ENCODE data around the gene PRUNE2. TPM values are rescaled to one million over a fixed set of nuclear protein-coding genes. Genes with fewer than 3 reads are reported as not detected.

Gene PRUNE2
- total RNA-seq, 6 experiments from 2014 or later, result 1.4 to 3.3 (median 2.1) TPM

GRCh38 chr9:76733096-76733495 lies 172.8 kb downstream of the PRUNE2 start:
- no peak for TF ChIP-seq CTCF (IDR thresholded peaks at IDR 0.05)
- no peak for TF ChIP-seq POLR2A (IDR thresholded peaks at IDR 0.05)
- no peak for ATAC-seq
- Histone ChIP-seq H3K27me3 (no peaks in the 10 kb centered on the region), H3K9me3 (no peaks in the 10 kb centered on the region), H3K36me3 (no peaks in the 10 kb centered on the region), H3K27ac (no peak overlapping the region), H3K4me3 (no peak overlapping the region), H3K4me1 (no peaks in the 10 kb centered on the region)
- WGBS (ENCODE audit: insufficient coverage, low coverage, low lambda C conversion rate, missing lambda C conversion rate), result 86% methylated on average over 1 of the region's 1 CpG
- intact Hi-C loops (cut with DNase I), result no loop called here
- DNase-seq, result no peak

- no peaks in the 10 kb centered on the region for H3K4me1 ChIP-seq
- DNase-seq (no peak), ATAC-seq (no peak)
- no peak overlapping the region for H3K4me3 ChIP-seq
- TF ChIP-seq POLR2A (IDR thresholded peaks at IDR 0.05), result no peak
- TF ChIP-seq CTCF (IDR thresholded peaks at IDR 0.05), result no peak
- H3K9me3 ChIP-seq, result no peaks in the 10 kb centered on the region
- no peak overlapping the region for H3K27ac ChIP-seq
- WGBS (ENCODE audit: insufficient coverage, low coverage, low lambda C conversion rate, missing lambda C conversion rate), result 40% methylated on average over 3 of the region's 3 CpGs
- H3K27me3 ChIP-seq, result no peaks in the 10 kb centered on the region
- no peaks in the 10 kb centered on the region for H3K36me3 ChIP-seq
- intact Hi-C loops (cut with DNase I), result no loop called here
These were observed 173.5 kb downstream of the PRUNE2 start for GRCh38 chr9:76732341-76732958.

GRCh38 chr9:76730801-76731200 lies 175.1 kb downstream of the PRUNE2 start:
- Histone ChIP-seq H3K4me1 (no peaks in the 10 kb centered on the region), H3K27ac (no peak overlapping the region), H3K9me3 (no peaks in the 10 kb centered on the region), H3K27me3 (no peaks in the 10 kb centered on the region), H3K36me3 (no peaks in the 10 kb centered on the region), H3K4me3 (no peak overlapping the region)
- intact Hi-C loops (cut with DNase I), result no loop called here
- WGBS (ENCODE audit: insufficient coverage, low coverage, low lambda C conversion rate, missing lambda C conversion rate), result 82% methylated on average over 4 of the region's 6 CpGs
- ATAC-seq, result no peak
- TF ChIP-seq CTCF (IDR thresholded peaks at IDR 0.05), result no peak
- TF ChIP-seq POLR2A (IDR thresholded peaks at IDR 0.05), result no peak
- DNase-seq, result no peak

- ATAC-seq (no peak), DNase-seq (no peak)
- no peaks in the 10 kb centered on the region for H3K4me1 ChIP-seq
- TF ChIP-seq POLR2A (IDR thresholded peaks at IDR 0.05) (no peak), CTCF (IDR thresholded peaks at IDR 0.05) (no peak)
- no peaks in the 10 kb centered on the region for H3K27me3 ChIP-seq
- no peaks in the 10 kb centered on the region for H3K36me3 ChIP-seq
- 60% methylated on average over 5 of the region's 8 CpGs for whole genome bisulfite sequencing (ENCODE audit: insufficient coverage, low coverage, low lambda C conversion rate, missing lambda C conversion rate)
- no peak overlapping the region for H3K27ac ChIP-seq
- H3K9me3 ChIP-seq, result no peaks in the 10 kb centered on the region
- no peak overlapping the region for H3K4me3 ChIP-seq
- intact Hi-C loops (cut with DNase I), result no loop called here
These were observed 175.8 kb downstream of the PRUNE2 start for GRCh38 chr9:76729980-76730737.
